ENCODE measurements around the gene KIF3B.

DNA sequence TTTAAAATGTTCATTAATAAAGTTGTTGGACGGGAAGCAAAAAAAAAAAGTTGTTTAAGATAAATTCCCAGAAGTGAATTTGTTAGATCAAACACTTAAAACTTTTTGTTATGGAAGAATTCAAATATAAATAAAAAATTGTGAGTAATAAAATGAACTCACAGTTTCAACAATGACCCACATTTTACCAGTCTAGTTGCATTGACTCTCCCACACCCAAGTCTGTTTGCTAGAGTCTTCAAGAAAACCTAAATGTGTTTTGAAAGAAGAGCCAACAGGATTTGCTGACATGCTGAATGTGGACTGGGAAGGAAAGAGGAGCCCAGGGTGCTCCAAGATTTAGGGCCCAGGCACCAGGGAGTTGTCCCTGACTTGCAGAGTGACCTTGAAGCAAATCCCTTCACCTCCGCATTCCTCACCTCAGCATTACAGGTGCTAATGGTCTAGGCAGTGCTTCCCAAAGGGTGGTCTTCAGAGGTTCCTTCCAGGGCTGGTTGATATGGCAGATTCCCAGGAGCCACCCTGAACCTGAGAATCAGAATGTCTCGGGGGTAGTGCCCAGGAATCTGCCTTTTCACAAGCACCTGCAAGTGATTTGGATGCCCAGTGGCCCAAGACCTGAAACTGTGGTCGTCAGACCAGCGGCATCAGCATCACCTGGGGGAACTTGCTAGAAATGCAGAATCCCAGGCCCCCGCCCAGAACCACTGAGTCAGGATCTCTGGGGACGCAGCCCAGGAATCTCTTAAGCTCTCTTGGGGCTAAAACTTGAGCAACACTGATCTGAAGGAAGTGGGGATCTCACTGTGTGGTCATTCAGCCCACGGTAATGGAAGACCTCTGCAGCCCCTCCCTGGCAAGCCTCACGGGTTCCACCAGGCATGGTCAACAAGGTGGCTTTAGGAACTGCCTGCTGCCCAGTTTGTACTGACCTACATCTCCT is 38.7 kb upstream of the KIF3B start:
- TF ChIP-seq CTCF (IDR thresholded peaks at IDR 0.05 in 2 of 3, conservative IDR thresholded peaks at IDR 0.05 in 1 of 3; ENCODE audit: control insufficient read depth in 2 of 3, extremely low read depth in 1 of 3, insufficient read depth in 1 of 3, low read depth in 3 of 3, low read length in 3 of 3) (no peak), POLR2A (IDR thresholded peaks at IDR 0.05; ENCODE audit: low read depth, low read length) (no peak), ZNF384 (IDR thresholded peaks at IDR 0.05; ENCODE audit: borderline replicate concordance, low read depth, low read length) (no peak), ATF3 (IDR thresholded peaks at IDR 0.05; ENCODE audit: borderline replicate concordance, extremely low read depth, low read depth, low read length) (no peak), PAX5 (IDR thresholded peaks at IDR 0.05; ENCODE audit: borderline replicate concordance, low read depth, low read length) (no peak), USF2 (IDR thresholded peaks at IDR 0.05; ENCODE audit: borderline replicate concordance, low read depth, low read length) (no peak), POLR2AphosphoS5 (IDR thresholded peaks at IDR 0.05; ENCODE audit: low read length) (no peak)
- TF ChIP-seq, protein P1, sequence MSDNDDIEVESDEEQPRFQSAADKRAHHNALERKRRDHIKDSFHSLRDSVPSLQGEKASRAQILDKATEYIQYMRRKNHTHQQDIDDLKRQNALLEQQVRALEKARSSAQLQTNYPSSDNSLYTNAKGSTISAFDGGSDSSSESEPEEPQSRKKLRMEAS (IDR thresholded peaks at IDR 0.05; ENCODE audit: low read depth, low read length), result no peak
- TF ChIP-seq, protein P2, sequence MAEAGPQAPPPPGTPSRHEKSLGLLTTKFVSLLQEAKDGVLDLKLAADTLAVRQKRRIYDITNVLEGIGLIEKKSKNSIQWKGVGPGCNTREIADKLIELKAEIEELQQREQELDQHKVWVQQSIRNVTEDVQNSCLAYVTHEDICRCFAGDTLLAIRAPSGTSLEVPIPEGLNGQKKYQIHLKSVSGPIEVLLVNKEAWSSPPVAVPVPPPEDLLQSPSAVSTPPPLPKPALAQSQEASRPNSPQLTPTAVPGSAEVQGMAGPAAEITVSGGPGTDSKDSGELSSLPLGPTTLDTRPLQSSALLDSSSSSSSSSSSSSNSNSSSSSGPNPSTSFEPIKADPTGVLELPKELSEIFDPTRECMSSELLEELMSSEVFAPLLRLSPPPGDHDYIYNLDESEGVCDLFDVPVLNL (IDR thresholded peaks at IDR 0.05; ENCODE audit: low read depth, low read length), result no peak
- TF ChIP-seq, protein P3, sequence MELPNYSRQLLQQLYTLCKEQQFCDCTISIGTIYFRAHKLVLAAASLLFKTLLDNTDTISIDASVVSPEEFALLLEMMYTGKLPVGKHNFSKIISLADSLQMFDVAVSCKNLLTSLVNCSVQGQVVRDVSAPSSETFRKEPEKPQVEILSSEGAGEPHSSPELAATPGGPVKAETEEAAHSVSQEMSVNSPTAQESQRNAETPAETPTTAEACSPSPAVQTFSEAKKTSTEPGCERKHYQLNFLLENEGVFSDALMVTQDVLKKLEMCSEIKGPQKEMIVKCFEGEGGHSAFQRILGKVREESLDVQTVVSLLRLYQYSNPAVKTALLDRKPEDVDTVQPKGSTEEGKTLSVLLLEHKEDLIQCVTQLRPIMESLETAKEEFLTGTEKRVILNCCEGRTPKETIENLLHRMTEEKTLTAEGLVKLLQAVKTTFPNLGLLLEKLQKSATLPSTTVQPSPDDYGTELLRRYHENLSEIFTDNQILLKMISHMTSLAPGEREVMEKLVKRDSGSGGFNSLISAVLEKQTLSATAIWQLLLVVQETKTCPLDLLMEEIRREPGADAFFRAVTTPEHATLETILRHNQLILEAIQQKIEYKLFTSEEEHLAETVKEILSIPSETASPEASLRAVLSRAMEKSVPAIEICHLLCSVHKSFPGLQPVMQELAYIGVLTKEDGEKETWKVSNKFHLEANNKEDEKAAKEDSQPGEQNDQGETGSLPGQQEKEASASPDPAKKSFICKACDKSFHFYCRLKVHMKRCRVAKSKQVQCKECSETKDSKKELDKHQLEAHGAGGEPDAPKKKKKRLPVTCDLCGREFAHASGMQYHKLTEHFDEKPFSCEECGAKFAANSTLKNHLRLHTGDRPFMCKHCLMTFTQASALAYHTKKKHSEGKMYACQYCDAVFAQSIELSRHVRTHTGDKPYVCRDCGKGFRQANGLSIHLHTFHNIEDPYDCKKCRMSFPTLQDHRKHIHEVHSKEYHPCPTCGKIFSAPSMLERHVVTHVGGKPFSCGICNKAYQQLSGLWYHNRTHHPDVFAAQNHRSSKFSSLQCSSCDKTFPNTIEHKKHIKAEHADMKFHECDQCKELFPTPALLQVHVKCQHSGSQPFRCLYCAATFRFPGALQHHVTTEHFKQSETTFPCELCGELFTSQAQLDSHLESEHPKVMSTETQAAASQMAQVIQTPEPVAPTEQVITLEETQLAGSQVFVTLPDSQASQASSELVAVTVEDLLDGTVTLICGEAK (IDR thresholded peaks at IDR 0.05; ENCODE audit: borderline replicate concordance), result no peak
- TF ChIP-seq, protein P4, sequence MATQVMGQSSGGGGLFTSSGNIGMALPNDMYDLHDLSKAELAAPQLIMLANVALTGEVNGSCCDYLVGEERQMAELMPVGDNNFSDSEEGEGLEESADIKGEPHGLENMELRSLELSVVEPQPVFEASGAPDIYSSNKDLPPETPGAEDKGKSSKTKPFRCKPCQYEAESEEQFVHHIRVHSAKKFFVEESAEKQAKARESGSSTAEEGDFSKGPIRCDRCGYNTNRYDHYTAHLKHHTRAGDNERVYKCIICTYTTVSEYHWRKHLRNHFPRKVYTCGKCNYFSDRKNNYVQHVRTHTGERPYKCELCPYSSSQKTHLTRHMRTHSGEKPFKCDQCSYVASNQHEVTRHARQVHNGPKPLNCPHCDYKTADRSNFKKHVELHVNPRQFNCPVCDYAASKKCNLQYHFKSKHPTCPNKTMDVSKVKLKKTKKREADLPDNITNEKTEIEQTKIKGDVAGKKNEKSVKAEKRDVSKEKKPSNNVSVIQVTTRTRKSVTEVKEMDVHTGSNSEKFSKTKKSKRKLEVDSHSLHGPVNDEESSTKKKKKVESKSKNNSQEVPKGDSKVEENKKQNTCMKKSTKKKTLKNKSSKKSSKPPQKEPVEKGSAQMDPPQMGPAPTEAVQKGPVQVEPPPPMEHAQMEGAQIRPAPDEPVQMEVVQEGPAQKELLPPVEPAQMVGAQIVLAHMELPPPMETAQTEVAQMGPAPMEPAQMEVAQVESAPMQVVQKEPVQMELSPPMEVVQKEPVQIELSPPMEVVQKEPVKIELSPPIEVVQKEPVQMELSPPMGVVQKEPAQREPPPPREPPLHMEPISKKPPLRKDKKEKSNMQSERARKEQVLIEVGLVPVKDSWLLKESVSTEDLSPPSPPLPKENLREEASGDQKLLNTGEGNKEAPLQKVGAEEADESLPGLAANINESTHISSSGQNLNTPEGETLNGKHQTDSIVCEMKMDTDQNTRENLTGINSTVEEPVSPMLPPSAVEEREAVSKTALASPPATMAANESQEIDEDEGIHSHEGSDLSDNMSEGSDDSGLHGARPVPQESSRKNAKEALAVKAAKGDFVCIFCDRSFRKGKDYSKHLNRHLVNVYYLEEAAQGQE (IDR thresholded peaks at IDR 0.05; ENCODE audit: low read depth, low read length), result no peak
